C4-2B (cell line): ENCODE measurements around the gene AKAP12.

Source experiments
- ZFX ChIP-seq: fragments of 450-650 bp; IDR thresholded peaks from 2 replicates; pipeline ENCODE4 v1.6.1; 2017
- TF ChIP-seq, protein P1 (sequence below): fragments of 450-650 bp; conservative IDR thresholded peaks from 2 replicates; pipeline ENCODE4 v1.5.1; 2017; ENCODE audit warnings: mild to moderate bottlenecking

DNA sequence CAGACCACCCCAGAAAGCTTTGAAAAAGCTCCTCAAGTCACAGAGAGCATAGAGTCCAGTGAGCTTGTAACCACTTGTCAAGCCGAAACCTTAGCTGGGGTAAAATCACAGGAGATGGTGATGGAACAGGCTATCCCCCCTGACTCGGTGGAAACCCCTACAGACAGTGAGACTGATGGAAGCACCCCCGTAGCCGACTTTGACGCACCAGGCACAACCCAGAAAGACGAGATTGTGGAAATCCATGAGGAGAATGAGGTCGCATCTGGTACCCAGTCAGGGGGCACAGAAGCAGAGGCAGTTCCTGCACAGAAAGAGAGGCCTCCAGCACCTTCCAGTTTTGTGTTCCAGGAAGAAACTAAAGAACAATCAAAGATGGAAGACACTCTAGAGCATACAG lies 112.0 kb downstream of the AKAP12 start:
- TF ChIP-seq, protein P1, sequence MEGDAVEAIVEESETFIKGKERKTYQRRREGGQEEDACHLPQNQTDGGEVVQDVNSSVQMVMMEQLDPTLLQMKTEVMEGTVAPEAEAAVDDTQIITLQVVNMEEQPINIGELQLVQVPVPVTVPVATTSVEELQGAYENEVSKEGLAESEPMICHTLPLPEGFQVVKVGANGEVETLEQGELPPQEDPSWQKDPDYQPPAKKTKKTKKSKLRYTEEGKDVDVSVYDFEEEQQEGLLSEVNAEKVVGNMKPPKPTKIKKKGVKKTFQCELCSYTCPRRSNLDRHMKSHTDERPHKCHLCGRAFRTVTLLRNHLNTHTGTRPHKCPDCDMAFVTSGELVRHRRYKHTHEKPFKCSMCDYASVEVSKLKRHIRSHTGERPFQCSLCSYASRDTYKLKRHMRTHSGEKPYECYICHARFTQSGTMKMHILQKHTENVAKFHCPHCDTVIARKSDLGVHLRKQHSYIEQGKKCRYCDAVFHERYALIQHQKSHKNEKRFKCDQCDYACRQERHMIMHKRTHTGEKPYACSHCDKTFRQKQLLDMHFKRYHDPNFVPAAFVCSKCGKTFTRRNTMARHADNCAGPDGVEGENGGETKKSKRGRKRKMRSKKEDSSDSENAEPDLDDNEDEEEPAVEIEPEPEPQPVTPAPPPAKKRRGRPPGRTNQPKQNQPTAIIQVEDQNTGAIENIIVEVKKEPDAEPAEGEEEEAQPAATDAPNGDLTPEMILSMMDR = no peak
- no peak for TF ChIP-seq ZFX
